GM12878 (cell line): Measurements from ENCODE around the gene MYL6B. TPM values are rescaled to one million over a fixed set of nuclear protein-coding genes. Genes with fewer than 3 reads are reported as not detected.

Experiments used
- ATAC-seq: fragments of 200-7000 bp; cut with Tn5 transposase; 3 replicates; pipeline ENCODE4 v1.9.1; 2020; ENCODE audit warnings: mild to moderate bottlenecking, moderate library complexity
- BruUV-seq: library from RNA; stranded (reverse); fragments of 400-500 nt; replicated peaks from 2 replicates; lab custom pipeline; 2021; lab: Mats Ljungman, UMichigan
- CTCF ChIA-PET: fragments of 300-600 bp; sonication (Branson Sonifier 250); formaldehyde crosslinking; extraction: SDS; loops from one replicate; lab custom pipeline; 2021; ENCODE audit warnings: inconsistent platforms; lab: Yijun Ruan, JAX
- POLR2A ChIA-PET: fragments of 350-600 bp; formaldehyde crosslinking; extraction: SDS; loops from one replicate; lab custom pipeline; 2021; ENCODE audit warnings: inconsistent platforms; lab: Charles Lee
- RAD21 ChIA-PET: fragments of 300-600 bp; sonication (Branson Sonifier 250); formaldehyde crosslinking; loops from one replicate; lab custom pipeline; 2023; ENCODE audit warnings: antibody characterized with exemption; ENCODE audit not compliant: unreplicated experiment; lab: Charles Lee
- SMC1A ChIA-PET: fragments of 300-600 bp; sonication (Branson Sonifier 250); formaldehyde crosslinking; loops from one replicate; lab custom pipeline; 2023; ENCODE audit not compliant: unreplicated experiment, uncharacterized antibody; lab: Charles Lee
- DNase-seq: peaks from one replicate; pipeline ENCODE4 v3.0.0-alpha.2; 2011; ENCODE audit warnings: low read depth, low spot score
- FAIRE-seq: peaks from 3 replicates; lab custom pipeline; 2011; peaks lifted over from hg19 to GRCh38; lab: Jason Lieb, UNC
- H2AFZ ChIP-seq: 2 replicates; pipeline ENCODE4 v1.6.0; 2011; ENCODE audit warnings: low read depth, low read length, control low read depth; ENCODE audit not compliant: control insufficient read depth
- H3K27ac ChIP-seq: 2 replicates; pipeline ENCODE4 v1.5.1; 2011; ENCODE audit warnings: control low read depth; ENCODE audit not compliant: control insufficient read depth, insufficient read depth
- H3K27me3 ChIP-seq, 2 experiments: replicated peaks in 1 of 2; 2 replicates each; pipeline versions ENCODE4 v1.6.0 to v1.6.1; 2011; ENCODE audit warnings: low read length in 1 of 2; ENCODE audit not compliant: control insufficient read depth in 2 of 2, insufficient read depth in 2 of 2
- H3K36me3 ChIP-seq, 2 experiments: 2 replicates each; pipeline ENCODE4 v1.5.1; 2011; ENCODE audit warnings: low read length in 1 of 2; ENCODE audit not compliant: control insufficient read depth in 2 of 2, insufficient read depth in 2 of 2
- H3K4me1 ChIP-seq: 2 replicates; pipeline ENCODE4 v1.6.1; 2011; ENCODE audit warnings: mild to moderate bottlenecking, low read length, moderate library complexity, mixed read lengths; ENCODE audit not compliant: control insufficient read depth, insufficient read depth
- H3K4me2 ChIP-seq: 2 replicates; pipeline ENCODE4 v1.6.0; 2011; ENCODE audit warnings: control low read depth; ENCODE audit not compliant: control insufficient read depth, insufficient read depth
- H3K4me3 ChIP-seq: fragments of 200-600 bp; sonication (generic); 2 replicates; pipeline ENCODE4 v1.5.1; 2016
- H3K79me2 ChIP-seq: 2 replicates; pipeline ENCODE4 v1.6.0; 2011; ENCODE audit warnings: low read length; ENCODE audit not compliant: control insufficient read depth, insufficient read depth
- H3K9ac ChIP-seq: 2 replicates; pipeline ENCODE4 v1.8.0; 2011; ENCODE audit warnings: low read length, control low read depth, mixed read lengths; ENCODE audit not compliant: control insufficient read depth, insufficient read depth
- H3K9me3 ChIP-seq: replicated peaks from 3 replicates; pipeline ENCODE4 v1.5.1; 2011; ENCODE audit warnings: mild to moderate bottlenecking, low read length; ENCODE audit not compliant: control insufficient read depth, insufficient read depth
- H4K20me1 ChIP-seq: 2 replicates; pipeline ENCODE4 v1.6.0; 2011; ENCODE audit not compliant: control insufficient read depth, insufficient read depth
- CREM ChIP-seq: IDR thresholded peaks from 2 replicates; pipeline ENCODE4 v1.6.1; 2014; ENCODE audit warnings: antibody characterized with exemption, low read depth
- ETV6 ChIP-seq, 2 experiments: fragments of 450-650 bp in 1 of 2; IDR thresholded peaks in 1 of 2; conservative IDR thresholded peaks in 1 of 2; 2 replicates each; pipeline ENCODE4 v1.6.1; 2014; ENCODE audit warnings: antibody characterized with exemption in 1 of 2, borderline replicate concordance in 1 of 2, low read depth in 1 of 2, mild to moderate bottlenecking in 1 of 2, moderate library complexity in 1 of 2
- KDM1A ChIP-seq: fragments of 200-600 bp; sonication (generic); IDR thresholded peaks from 2 replicates; pipeline ENCODE4 v1.6.1; 2016; ENCODE audit warnings: borderline replicate concordance
- MTA2 ChIP-seq: fragments of 450-650 bp; IDR thresholded peaks from 2 replicates; pipeline ENCODE4 v1.6.1; 2016; ENCODE audit warnings: low read depth, mild to moderate bottlenecking, moderate library complexity
- NR2C2 ChIP-seq: IDR thresholded peaks from 2 replicates; pipeline ENCODE4 v1.6.1; 2011; ENCODE audit warnings: borderline replicate concordance, low read depth; ENCODE audit not compliant: control insufficient read depth, insufficient read length
- RB1 ChIP-seq: fragments of 450-650 bp; formaldehyde crosslinking; IDR thresholded peaks from 2 replicates; pipeline ENCODE4 v1.6.1; 2017; ENCODE audit warnings: mild to moderate bottlenecking, borderline replicate concordance
- SREBF2 ChIP-seq: IDR thresholded peaks from 2 replicates; pipeline ENCODE4 v1.6.1; 2012; ENCODE audit warnings: mild to moderate bottlenecking, low read length
- WRNIP1 ChIP-seq: IDR thresholded peaks from 2 replicates; pipeline ENCODE4 v1.6.1; 2011; ENCODE audit warnings: low read depth, low read length, improper control_type of control experiment, borderline replicate concordance
- ZNF217 ChIP-seq: fragments of 450-650 bp; IDR thresholded peaks from 2 replicates; pipeline ENCODE4 v1.6.1; 2017; ENCODE audit warnings: antibody characterized with exemption, mild to moderate bottlenecking
- ZNF592 ChIP-seq: fragments of 450-650 bp; IDR thresholded peaks from 2 replicates; pipeline ENCODE4 v1.6.1; 2017; ENCODE audit warnings: mild to moderate bottlenecking, moderate library complexity
- ZNF622 ChIP-seq: fragments of 450-650 bp; IDR thresholded peaks from 2 replicates; pipeline ENCODE4 v1.6.1; 2017; ENCODE audit warnings: mild to moderate bottlenecking, inconsistent platforms
- whole genome bisulfite sequencing: methylation state at CpG from one replicate; pipeline ENCODE4 v1.1.6; 2016; ENCODE audit warnings: low lambda C conversion rate; ENCODE audit not compliant: insufficient replicate concordance, insufficient coverage; ENCODE audit errors: missing lambda C conversion rate; 5-methylcytosine and 5-hydroxymethylcytosine counted together
- in situ Hi-C: fragments of 300-500 bp; cut with MboI; formaldehyde crosslinking; loops from 9 replicates; pipeline ENCODE4 v1.14.3; 2018; ENCODE audit warnings: mixed read lengths
- intact Hi-C: fragments of 100-400 bp; cut with micrococcal nuclease; formaldehyde crosslinking; loops from one replicate; pipeline ENCODE4 v1.14.2; 2022; ENCODE audit not compliant: unreplicated experiment
- polyA plus RNA-seq, 11 experiments: library from polyadenylated mRNA; depleted of rRNA in 4 of 11; unstranded in 6 of 11; stranded (reverse) in 5 of 11; fragments of >200 nt; fragmentation: Nextera tagmentation in 4 of 11; fragmentation: Illumina TruSeq in 1 of 11; extraction: Ambion mirVana in 4 of 11; extraction: Trizol in 1 of 11; gene quantifications; 1 replicate in 1 of 11; 2 replicates in 10 of 11; pipeline versions ENCODE4 v1.2.1 to v1.2.3, GENCODE V29; 2011 to 2016; ENCODE audit warnings: inconsistent platforms in 2 of 11, missing spikeins in 2 of 11, low read depth in 1 of 11
- total RNA-seq, 4 experiments: library from RNA; depleted of rRNA in 3 of 4; stranded (reverse); fragments of >200 nt in 3 of 4; fragmentation: Illumina TruSeq in 1 of 4; extraction: Trizol in 1 of 4; gene quantifications; 2 replicates each; pipeline versions ENCODE4 v1.2.1 to v1.2.3, GENCODE V29; 2013 to 2021

The MYL6B gene
- total and polyA plus RNA-seq, 10 of the 15 experiments (the other 5 are each of a cell fraction or from before 2014, with no cell fraction given), result 75.5 to 153 (median 114) TPM

GRCh38 chr12:56137853-56138571 lies 14.4 kb upstream of the MYL6B start:
- SMC1A ChIA-PET, result no interaction called here
- RAD21 ChIA-PET, result no interaction called here
- no peak for FAIRE-seq
- no peak for TF ChIP-seq KDM1A
- TF ChIP-seq NR2C2, result no peak
- no peak for TF ChIP-seq SREBF2
- TF ChIP-seq MTA2, result no peak
- no peak for TF ChIP-seq WRNIP1
- no peak for TF ChIP-seq ZNF622
- no peak for TF ChIP-seq RB1
- no peak for TF ChIP-seq ETV6 (conservative IDR thresholded peaks at IDR 0.05 in 1 of 2, IDR thresholded peaks at IDR 0.05 in 1 of 2; ENCODE audit: borderline replicate concordance in 1 of 2, low read depth in 1 of 2)
- TF ChIP-seq ZNF217, result no peak
- TF ChIP-seq ZNF592, result no peak
- no peak for TF ChIP-seq CREM
- TF ChIP-seq, all 136 proteins: peak for 0
- no peak for DNase-seq
- Histone ChIP-seq H2AFZ (no peak overlapping the region), H3K9me3 (no peaks in the 10 kb centered on the region), H3K27me3 (no peaks in the 10 kb centered on the region), H3K27ac (no peak overlapping the region), H3K9ac (no peak overlapping the region), H3K36me3 (peaks cover 15 to 25% of the 10 kb centered on the region in 2 experiments), H3K4me1 (no peaks in the 10 kb centered on the region), H3K79me2 (no peaks in the 10 kb centered on the region), H3K4me2 (no peak overlapping the region), H4K20me1 (no peaks in the 10 kb centered on the region), H3K4me3 (no peak overlapping the region)
- POLR2A ChIA-PET, result interaction anchor here (1.2 kb wide), 1 partner anchor 10 kb away, joined by 5 read pairs; the partner anchor contains the start of gene ESYT1
- WGBS, result 98% methylated on average over 14 of the region's 14 CpGs
- intact Hi-C loops (no loop called here), in situ Hi-C loops (no loop called here)
- CTCF ChIA-PET, result interaction anchor here (2.4 kb wide), 1 partner anchor 11 kb away, joined by 11 read pairs; the partner anchor contains the start of gene ESYT1
- no TSS peak for BruUV-seq
- ATAC-seq, result no peak
